Nephron (organoid): ENCODE results near the gene PGM2L1.

Experiments used
- H3K27ac Mint-ChIP-seq, 3 experiments: 2 replicates each; pipeline ENCODE4 v1.8.0; 2020; ENCODE audit warnings: mixed read lengths in 3 of 3, mild to moderate bottlenecking in 2 of 3, moderate library complexity in 1 of 3
- H3K27me3 Mint-ChIP-seq: 2 replicates; pipeline ENCODE4 v1.8.0; 2021; ENCODE audit warnings: low read depth, mild to moderate bottlenecking, moderate library complexity, mixed read lengths
- H3K36me3 Mint-ChIP-seq: 2 replicates; pipeline ENCODE4 v1.8.0; 2020; ENCODE audit warnings: low read depth, mixed read lengths
- H3K4me1 Mint-ChIP-seq: 2 replicates; pipeline ENCODE4 v1.8.0; 2020; ENCODE audit warnings: mixed read lengths
- H3K4me3 Mint-ChIP-seq, 3 experiments: 2 replicates each; pipeline ENCODE4 v1.8.0; 2020; ENCODE audit warnings: mild to moderate bottlenecking in 3 of 3, mixed read lengths in 3 of 3, moderate library complexity in 2 of 3
- H3K9me3 Mint-ChIP-seq: 2 replicates; pipeline ENCODE4 v1.8.0; 2020; ENCODE audit warnings: mixed read lengths
- TF ChIP-seq, protein P1 (sequence below), 3 experiments: fragments of 200-600 bp; sonication (generic); IDR thresholded peaks; one replicate each; pipeline ENCODE4 v1.5.0; 2021; ENCODE audit warnings: antibody characterized with exemption in 3 of 3; ENCODE audit not compliant: unreplicated experiment in 3 of 3

Gene PGM2L1

GRCh38 chr11:74327076-74327475, 71.2 kb downstream of the PGM2L1 start:
- TF ChIP-seq, protein P1, sequence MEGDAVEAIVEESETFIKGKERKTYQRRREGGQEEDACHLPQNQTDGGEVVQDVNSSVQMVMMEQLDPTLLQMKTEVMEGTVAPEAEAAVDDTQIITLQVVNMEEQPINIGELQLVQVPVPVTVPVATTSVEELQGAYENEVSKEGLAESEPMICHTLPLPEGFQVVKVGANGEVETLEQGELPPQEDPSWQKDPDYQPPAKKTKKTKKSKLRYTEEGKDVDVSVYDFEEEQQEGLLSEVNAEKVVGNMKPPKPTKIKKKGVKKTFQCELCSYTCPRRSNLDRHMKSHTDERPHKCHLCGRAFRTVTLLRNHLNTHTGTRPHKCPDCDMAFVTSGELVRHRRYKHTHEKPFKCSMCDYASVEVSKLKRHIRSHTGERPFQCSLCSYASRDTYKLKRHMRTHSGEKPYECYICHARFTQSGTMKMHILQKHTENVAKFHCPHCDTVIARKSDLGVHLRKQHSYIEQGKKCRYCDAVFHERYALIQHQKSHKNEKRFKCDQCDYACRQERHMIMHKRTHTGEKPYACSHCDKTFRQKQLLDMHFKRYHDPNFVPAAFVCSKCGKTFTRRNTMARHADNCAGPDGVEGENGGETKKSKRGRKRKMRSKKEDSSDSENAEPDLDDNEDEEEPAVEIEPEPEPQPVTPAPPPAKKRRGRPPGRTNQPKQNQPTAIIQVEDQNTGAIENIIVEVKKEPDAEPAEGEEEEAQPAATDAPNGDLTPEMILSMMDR (IDR thresholded peaks at IDR 0.05; ENCODE audit: unreplicated experiment in 3 of 3): no peak
- peaks cover 6% of the 10 kb centered on the region for H3K36me3 Mint-ChIP-seq
- no peak overlapping the region for H3K4me3 Mint-ChIP-seq
- peaks cover 23% of the 10 kb centered on the region for H3K4me1 Mint-ChIP-seq
- H3K27me3 Mint-ChIP-seq: no peaks in the 10 kb centered on the region
- peak overlapping the region; percentile 25 to 63 (median 41) for H3K27ac Mint-ChIP-seq
- H3K9me3 Mint-ChIP-seq: peaks cover 3% of the 10 kb centered on the region

DNA sequence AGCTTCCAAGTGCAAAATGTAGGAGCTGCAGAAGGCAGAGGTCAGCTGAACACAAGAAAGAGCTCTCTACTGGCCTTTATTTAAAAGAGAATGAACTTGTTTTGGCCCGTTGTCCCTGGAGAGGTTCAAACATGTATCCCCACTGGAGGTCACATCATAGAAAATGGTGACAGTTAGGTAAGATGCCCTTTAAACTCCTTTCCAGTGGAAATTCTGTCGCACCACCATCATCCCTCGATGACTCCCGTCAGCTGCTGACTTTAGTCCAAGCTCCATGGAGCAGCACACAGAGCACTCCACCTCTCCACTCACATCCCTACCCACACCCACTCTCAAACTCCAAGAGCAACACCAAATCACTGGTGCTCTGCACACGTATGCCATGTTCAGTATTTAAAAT, 71.6 kb downstream of the PGM2L1 start:
- H3K36me3 Mint-ChIP-seq: peaks cover 6% of the 10 kb centered on the region
- TF ChIP-seq, protein P1 (IDR thresholded peaks at IDR 0.05; ENCODE audit: unreplicated experiment in 3 of 3): no peak
- peak overlapping the region; percentile 25 to 63 (median 41) for H3K27ac Mint-ChIP-seq
- peaks cover 3% of the 10 kb centered on the region for H3K9me3 Mint-ChIP-seq
- H3K4me3 Mint-ChIP-seq: no peak overlapping the region
- no peaks in the 10 kb centered on the region for H3K27me3 Mint-ChIP-seq
- H3K4me1 Mint-ChIP-seq: peaks cover 27% of the 10 kb centered on the region

DNA sequence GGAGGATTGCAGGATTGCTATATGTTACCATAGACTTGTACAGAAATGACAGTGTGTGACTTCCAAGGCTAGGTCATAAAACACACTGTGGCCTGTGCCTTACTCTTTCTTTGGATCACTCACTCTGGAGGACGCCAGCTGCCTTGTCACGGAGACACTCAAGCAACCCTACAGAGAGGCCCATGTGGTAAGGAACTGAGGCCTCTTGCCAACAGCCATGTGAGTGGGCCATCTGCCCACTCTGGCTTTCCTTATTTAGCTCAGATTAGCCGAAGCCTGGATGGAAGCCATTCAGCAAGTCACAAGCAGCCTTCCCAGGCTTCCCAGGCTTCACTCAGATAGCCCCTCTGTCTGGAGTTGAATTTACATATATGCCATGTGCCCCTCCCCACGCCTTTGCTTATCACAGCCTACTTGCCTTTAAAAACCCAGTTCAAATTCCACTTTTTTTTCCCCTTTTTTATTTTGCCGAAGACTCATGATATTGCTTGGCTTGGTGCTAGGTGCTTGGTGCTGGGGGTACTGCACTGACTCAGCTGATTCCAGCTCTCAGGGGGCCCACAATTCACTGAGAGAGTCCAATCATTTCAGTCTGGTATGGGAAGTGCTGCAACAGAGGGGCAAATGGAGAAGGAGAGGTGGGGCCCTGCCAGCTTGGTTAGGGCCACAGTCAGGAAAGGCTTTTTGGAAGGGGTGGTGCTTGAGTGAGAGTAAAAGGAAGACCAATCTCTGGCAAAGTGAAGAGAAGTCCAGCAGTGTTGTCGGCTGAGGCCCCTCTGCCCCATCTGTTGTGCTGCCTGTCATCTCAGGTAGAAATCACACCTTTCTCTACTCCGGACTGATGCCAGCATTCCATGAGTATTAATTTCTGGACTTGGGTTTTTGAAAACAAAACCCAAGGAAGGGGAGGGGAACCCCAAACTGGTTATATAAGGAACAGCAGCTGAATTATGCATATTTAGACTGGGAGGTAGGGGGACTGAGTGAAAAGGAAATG, 72.3 kb downstream of the PGM2L1 start:
- H3K27me3 Mint-ChIP-seq: no peaks in the 10 kb centered on the region
- H3K27ac Mint-ChIP-seq: peak overlapping the region; percentile 25 to 73 (median 63)
- TF ChIP-seq, protein P1 (IDR thresholded peaks at IDR 0.05; ENCODE audit: unreplicated experiment in 3 of 3): no peak
- H3K4me1 Mint-ChIP-seq: peaks cover 28% of the 10 kb centered on the region
- H3K36me3 Mint-ChIP-seq: peaks cover 6% of the 10 kb centered on the region
- H3K4me3 Mint-ChIP-seq: no peak overlapping the region
- H3K9me3 Mint-ChIP-seq: peaks cover 3% of the 10 kb centered on the region

DNA sequence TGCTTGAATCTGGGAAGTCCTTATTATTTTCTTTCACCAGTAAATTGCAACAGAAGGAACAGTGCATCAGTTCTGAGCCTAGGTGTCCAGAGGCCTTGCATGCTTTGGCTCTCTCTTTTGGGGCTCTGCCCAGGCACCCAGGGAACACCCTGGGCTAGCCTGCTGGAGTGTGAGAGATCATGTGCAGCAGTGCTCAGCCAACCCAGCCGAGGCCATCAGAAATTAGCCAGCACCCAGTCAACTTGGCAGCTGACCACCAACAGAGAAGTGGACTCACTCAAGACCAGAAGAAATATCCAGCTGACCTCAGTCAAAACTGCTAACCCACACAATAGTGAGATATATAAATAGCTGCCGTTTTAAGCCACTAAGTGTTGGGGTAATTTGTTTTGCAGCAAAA, 75.6 kb downstream of the PGM2L1 start:
- H3K27me3 Mint-ChIP-seq: no peaks in the 10 kb centered on the region
- no peak overlapping the region for H3K27ac Mint-ChIP-seq
- peaks cover 6% of the 10 kb centered on the region for H3K36me3 Mint-ChIP-seq
- H3K9me3 Mint-ChIP-seq: peaks cover 7% of the 10 kb centered on the region
- H3K4me1 Mint-ChIP-seq: peaks cover 28% of the 10 kb centered on the region
- TF ChIP-seq, protein P1 (IDR thresholded peaks at IDR 0.05; ENCODE audit: unreplicated experiment in 3 of 3): no peak
- H3K4me3 Mint-ChIP-seq: no peak overlapping the region

DNA sequence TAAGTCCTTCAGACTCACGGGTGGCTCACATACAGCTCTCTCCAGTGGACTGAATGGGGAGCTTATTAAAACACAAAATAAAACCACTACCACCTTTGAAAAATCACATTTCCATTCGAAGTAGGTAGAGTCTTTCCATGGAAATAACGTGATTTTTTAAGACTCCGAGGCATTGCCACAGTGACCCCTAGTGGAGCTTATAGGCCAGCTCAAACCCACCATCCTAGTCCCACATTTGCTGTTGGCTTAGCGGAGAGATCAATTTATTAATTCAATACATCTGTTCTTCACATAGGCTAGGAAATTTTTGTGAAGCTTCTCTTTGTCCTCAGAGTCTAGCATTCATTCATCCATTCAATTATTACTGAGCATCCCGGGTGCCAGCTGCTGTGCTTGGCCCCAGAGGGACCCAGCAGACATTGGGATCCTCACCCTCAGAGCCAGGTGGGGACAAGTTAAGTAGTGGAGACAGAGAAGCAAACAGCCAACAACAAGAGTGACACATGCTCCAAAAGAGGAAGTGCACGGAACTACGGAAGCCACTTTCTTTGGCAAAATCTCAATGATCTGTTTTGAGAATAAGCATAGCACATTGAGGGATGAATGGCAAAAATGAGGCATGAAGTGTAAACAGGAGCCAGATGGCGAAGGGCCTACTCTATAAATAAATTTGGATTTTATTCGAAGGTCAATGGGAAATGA, 76.6 kb downstream of the PGM2L1 start:
- Mint-ChIP-seq H3K27ac (no peak overlapping the region), H3K4me1 (peaks cover 21% of the 10 kb centered on the region), H3K27me3 (peaks cover 4% of the 10 kb centered on the region), H3K4me3 (no peak overlapping the region), H3K9me3 (peaks cover 12% of the 10 kb centered on the region), H3K36me3 (no peaks in the 10 kb centered on the region)
- TF ChIP-seq, protein P1 (IDR thresholded peaks at IDR 0.05; ENCODE audit: unreplicated experiment in 3 of 3): peak; percentile 30 to 43 (median 34)
